ENCODE measurements around the gene TSPAN13. TPM values are rescaled to one million over a fixed set of nuclear protein-coding genes. Genes with fewer than 3 reads are reported as not detected.

TSPAN13 gene
- total RNA-seq, 2 experiments from 2014 or later: 0.47 to 1.0 TPM

DNA sequence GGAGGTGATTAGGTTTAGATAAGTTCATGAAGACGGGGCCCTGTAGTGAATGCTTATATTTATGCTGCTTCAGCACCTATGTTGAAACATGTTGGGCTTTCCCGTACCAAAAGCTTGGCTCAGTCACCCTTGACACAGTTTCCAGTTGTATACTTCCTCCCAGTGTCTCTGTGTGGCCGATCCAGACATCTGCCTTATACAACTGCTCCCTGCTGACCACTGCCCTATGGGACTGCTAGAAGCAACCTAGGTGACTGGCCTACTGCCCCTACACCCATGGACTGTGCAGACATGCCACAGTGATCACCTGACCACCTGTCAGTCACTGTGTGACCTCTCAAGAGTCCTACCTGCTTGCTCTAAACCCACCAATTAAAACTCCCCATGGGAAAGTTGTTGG lies 22.6 kb upstream of the TSPAN13 start:
- no peaks in the 10 kb centered on the region for H3K9me3 Mint-ChIP-seq
- POLR2A ChIA-PET: no interaction called here
- H3K27ac Mint-ChIP-seq: no peak overlapping the region
- H3K4me1 Mint-ChIP-seq (ENCODE audit: low read depth): no peaks in the 10 kb centered on the region
- H3K4me3 Mint-ChIP-seq: no peak overlapping the region
- H3K27me3 Mint-ChIP-seq: no peaks in the 10 kb centered on the region
- no peak for ATAC-seq
- CTCF ChIA-PET: no interaction called here
- TF ChIP-seq, protein P1, sequence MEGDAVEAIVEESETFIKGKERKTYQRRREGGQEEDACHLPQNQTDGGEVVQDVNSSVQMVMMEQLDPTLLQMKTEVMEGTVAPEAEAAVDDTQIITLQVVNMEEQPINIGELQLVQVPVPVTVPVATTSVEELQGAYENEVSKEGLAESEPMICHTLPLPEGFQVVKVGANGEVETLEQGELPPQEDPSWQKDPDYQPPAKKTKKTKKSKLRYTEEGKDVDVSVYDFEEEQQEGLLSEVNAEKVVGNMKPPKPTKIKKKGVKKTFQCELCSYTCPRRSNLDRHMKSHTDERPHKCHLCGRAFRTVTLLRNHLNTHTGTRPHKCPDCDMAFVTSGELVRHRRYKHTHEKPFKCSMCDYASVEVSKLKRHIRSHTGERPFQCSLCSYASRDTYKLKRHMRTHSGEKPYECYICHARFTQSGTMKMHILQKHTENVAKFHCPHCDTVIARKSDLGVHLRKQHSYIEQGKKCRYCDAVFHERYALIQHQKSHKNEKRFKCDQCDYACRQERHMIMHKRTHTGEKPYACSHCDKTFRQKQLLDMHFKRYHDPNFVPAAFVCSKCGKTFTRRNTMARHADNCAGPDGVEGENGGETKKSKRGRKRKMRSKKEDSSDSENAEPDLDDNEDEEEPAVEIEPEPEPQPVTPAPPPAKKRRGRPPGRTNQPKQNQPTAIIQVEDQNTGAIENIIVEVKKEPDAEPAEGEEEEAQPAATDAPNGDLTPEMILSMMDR (IDR thresholded peaks at IDR 0.05): no peak
- no peak for DNase-seq
- intact Hi-C loops (cut with micrococcal nuclease): no loop called here
- peaks cover 2% of the 10 kb centered on the region for H3K36me3 Mint-ChIP-seq (ENCODE audit: low read depth)

DNA sequence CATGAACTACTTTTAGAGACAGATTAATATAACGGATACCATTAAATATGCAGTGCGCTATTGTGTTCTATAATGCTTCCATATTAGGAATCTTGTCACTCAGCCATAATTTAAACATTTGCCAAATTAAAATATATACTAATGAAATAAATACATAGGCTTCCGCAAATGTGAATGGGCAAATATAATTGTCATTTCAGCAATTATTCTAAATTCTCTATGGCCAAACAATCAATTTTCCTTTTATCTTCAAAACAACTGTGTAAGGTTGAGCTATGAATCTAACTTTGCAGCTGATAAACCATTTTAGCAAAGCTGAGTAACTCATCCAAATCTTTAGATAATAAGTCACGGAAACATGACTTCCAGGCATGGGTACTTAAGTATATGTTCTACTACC lies 20.7 kb upstream of the TSPAN13 start:
- no peak for ATAC-seq
- H3K9me3 Mint-ChIP-seq: no peaks in the 10 kb centered on the region
- ChIA-PET POLR2A (no interaction called here), CTCF (no interaction called here)
- no peak for DNase-seq
- H3K27ac Mint-ChIP-seq: no peak overlapping the region
- no peaks in the 10 kb centered on the region for H3K4me1 Mint-ChIP-seq (ENCODE audit: low read depth)
- TF ChIP-seq, protein P1 (IDR thresholded peaks at IDR 0.05): no peak
- H3K4me3 Mint-ChIP-seq: no peak overlapping the region
- H3K27me3 Mint-ChIP-seq: no peaks in the 10 kb centered on the region
- H3K36me3 Mint-ChIP-seq (ENCODE audit: low read depth): peaks cover 2% of the 10 kb centered on the region
- intact Hi-C loops (cut with micrococcal nuclease): no loop called here

DNA sequence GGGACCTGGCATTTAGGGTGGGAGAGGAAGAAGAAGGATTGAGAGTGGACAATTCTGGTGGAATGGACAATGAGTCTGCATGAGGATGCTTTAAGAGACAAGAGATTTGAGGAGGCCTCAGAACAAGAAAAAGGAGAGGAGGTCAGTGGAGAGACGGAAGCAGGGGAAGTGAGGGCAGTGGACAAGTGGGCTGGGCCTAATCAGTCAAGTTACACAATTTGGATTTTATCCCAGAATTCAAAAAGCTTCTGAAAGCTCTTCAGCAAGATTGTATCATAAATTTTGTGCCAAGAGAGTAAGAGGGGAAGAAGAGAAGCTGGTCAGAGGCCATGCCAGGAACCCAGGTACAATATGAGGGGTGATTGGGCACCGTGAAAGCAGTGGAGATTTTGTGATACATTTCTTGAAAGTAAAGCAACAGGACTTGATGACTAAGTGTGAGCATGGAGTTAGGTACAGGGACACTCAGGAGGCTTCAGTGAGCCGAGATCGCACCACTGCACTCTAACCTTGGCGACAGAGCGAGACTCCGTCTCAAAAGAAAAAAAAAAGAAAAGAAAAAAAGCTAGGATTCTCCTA lies 19.3 kb upstream of the TSPAN13 start:
- TF ChIP-seq, protein P1 (IDR thresholded peaks at IDR 0.05): no peak
- Mint-ChIP-seq H3K27me3 (no peaks in the 10 kb centered on the region), H3K27ac (no peak overlapping the region), H3K36me3 (ENCODE audit: low read depth) (no peaks in the 10 kb centered on the region), H3K9me3 (no peaks in the 10 kb centered on the region), H3K4me1 (ENCODE audit: low read depth) (no peaks in the 10 kb centered on the region), H3K4me3 (no peak overlapping the region)
- ChIA-PET POLR2A (no interaction called here), CTCF (no interaction called here)
- DNase-seq: no peak
- intact Hi-C loops (cut with micrococcal nuclease): no loop called here
- ATAC-seq: no peak

DNA sequence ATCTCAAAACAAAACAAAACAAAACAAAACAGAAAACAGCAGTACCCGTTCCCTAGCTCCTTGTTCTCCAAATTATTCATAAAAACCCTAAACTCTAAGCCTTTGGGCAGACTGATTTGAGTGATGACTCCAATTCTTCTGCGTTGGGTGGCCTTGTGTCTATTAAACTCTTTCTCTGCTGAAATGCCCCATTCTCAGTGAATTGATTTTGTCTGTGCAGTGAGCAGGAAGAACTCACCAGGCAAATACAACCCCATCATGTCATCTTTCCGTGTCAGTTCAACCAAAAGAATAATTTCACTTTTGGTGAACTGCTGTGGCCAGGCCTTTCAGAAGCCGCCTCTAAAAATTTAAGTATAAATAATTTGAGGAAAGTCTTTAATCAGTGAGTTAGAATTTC lies 18.5 kb upstream of the TSPAN13 start:
- no peaks in the 10 kb centered on the region for H3K9me3 Mint-ChIP-seq
- no peaks in the 10 kb centered on the region for H3K27me3 Mint-ChIP-seq
- intact Hi-C loops (cut with micrococcal nuclease): no loop called here
- no peaks in the 10 kb centered on the region for H3K36me3 Mint-ChIP-seq (ENCODE audit: low read depth)
- H3K4me1 Mint-ChIP-seq (ENCODE audit: low read depth): peaks cover 3% of the 10 kb centered on the region
- ATAC-seq (no peak), DNase-seq (no peak)
- TF ChIP-seq, protein P1 (IDR thresholded peaks at IDR 0.05): no peak
- no peak overlapping the region for H3K27ac Mint-ChIP-seq
- ChIA-PET CTCF (no interaction called here), POLR2A (no interaction called here)
- H3K4me3 Mint-ChIP-seq: no peak overlapping the region

DNA sequence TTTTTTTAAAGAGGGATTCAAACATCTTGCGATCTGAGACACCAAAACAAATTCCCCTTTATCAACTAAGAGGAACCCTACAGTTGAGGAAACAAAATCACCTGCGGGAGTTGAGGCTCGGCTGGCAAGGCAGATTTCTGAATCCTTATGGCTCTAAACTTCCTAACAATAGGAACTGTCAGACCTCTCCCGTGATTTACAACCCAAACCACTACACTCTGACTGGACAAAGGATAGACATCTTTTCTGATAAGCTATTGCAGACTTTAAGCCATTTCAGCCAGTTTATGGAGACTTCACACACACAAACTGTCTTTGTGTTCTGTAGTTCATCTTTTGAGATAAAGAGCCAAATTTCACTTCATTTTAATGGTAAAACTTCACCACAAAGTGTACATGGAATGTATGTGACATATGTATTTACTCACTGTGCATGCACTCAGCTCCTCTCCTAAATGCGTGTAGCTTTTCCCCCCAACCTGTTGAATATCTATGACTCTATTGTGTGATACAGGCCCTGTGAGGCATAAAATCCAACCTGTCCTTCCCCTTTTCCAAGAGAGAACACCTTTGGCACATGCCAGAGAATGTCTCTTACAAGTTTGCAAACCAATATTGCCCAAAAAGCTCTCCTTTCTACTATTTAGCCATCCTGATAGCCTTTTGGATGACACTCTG lies 15.4 kb upstream of the TSPAN13 start:
- Mint-ChIP-seq H3K27me3 (no peaks in the 10 kb centered on the region), H3K4me3 (no peak overlapping the region), H3K9me3 (no peaks in the 10 kb centered on the region), H3K4me1 (ENCODE audit: low read depth) (peaks cover 9% of the 10 kb centered on the region), H3K27ac (no peak overlapping the region), H3K36me3 (ENCODE audit: low read depth) (no peaks in the 10 kb centered on the region)
- intact Hi-C loops (cut with micrococcal nuclease): no loop called here
- TF ChIP-seq, protein P1 (IDR thresholded peaks at IDR 0.05): no peak
- DNase-seq (no peak), ATAC-seq (no peak)
- CTCF ChIA-PET: no interaction called here
- POLR2A ChIA-PET: no interaction called here

All from activated CD8-positive, alpha-beta T cell treated with anti-CD3 and anti-CD28 coated beads for 36 hours (primary cell).